Epidermal melanocyte (primary cell): ENCODE measurements around the gene EAF1.
"Not testable (repeated sequence)": the region's sequence is repeated elsewhere in the genome, so short reads cannot be mapped to it uniquely, and the experiment has no call there.

Experiments used
- DNase-seq: peaks from one replicate; pipeline ENCODE4 v3.0.0; 2011; ENCODE audit warnings: low spot score; ENCODE audit not compliant: insufficient read length

The EAF1 gene

GRCh38 chr3:15478640-15478979 lies 51.2 kb downstream of the EAF1 start:
- DNase-seq: no peak

- no peak for DNase-seq
Observed at GRCh38 chr3:15479400-15480224, 52.2 kb downstream of the EAF1 start.

GRCh38 chr3:15484551-15484950 lies 57.2 kb downstream of the EAF1 start:
- DNase-seq: not testable (repeated sequence)

GRCh38 chr3:15486020-15486419 lies 58.6 kb downstream of the EAF1 start:
- DNase-seq: no peak

GRCh38 chr3:15486979-15487378 lies 59.6 kb downstream of the EAF1 start:
- no peak for DNase-seq

- no peak for DNase-seq
Observed at GRCh38 chr3:15488002-15488401, 60.6 kb downstream of the EAF1 start.

- DNase-seq: no peak
Observed at GRCh38 chr3:15490158-15490557, 62.8 kb downstream of the EAF1 start.

GRCh38 chr3:15491143-15491542 lies 63.7 kb downstream of the EAF1 start:
- no peak for DNase-seq
